MM.1S (cell line): ENCODE measurements around the gene COL6A5.
"Not testable (repeated sequence)": the region's sequence is repeated elsewhere in the genome, so short reads cannot be mapped to it uniquely, and the experiment has no call there.

ENCODE experiments used
- CTCF ChIP-seq: fragments of 300-600 bp; sonication (generic); IDR thresholded peaks from 2 replicates; pipeline ENCODE4 v1.5.1; 2016; ENCODE audit warnings: antibody characterized with exemption, low read length, mixed read lengths
- EZH2 ChIP-seq: fragments of 300-600 bp; sonication (generic); optimal IDR thresholded peaks from 2 replicates; pipeline ENCODE3; 2017; ENCODE audit warnings: low read depth, mild to moderate bottlenecking, antibody characterized with exemption, low read length, mixed read lengths
- EZH2phosphoT487 ChIP-seq: fragments of 300-600 bp; sonication (generic); IDR thresholded peaks from 2 replicates; pipeline ENCODE4 v1.6.1; 2018; ENCODE audit warnings: antibody characterized with exemption, low read length

DNA sequence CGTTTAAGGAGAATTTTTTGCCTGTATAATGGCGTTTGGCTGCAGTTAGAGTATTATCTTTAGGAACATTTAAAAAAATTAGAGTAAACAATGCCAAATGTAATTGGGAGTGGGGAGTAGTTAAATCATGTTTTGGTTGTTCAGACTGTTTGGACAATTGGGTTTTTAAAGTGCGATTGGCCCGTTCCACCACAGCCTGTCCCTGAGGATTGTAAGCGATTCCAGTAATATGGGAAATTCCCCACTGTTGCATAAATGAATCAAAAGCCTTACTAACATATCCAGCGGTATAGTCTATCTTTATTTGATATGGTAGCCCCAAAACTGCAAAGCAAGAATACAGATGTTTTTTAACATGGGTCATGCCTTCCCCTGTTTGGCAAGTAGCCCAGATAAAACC lies 101.4 kb downstream of the COL6A5 start:
- not testable (repeated sequence) for TF ChIP-seq EZH2, CTCF, EZH2phosphoT487
